ENCODE data around the gene SCO2. TPM values are rescaled to one million over a fixed set of nuclear protein-coding genes. Genes with fewer than 3 reads are reported as not detected.

The SCO2 gene
- total RNA-seq, 1 experiment from 2014 or later: 6.5 TPM

- intact Hi-C loops (cut with micrococcal nuclease; ENCODE audit: unreplicated experiment): no loop called here
Measured at GRCh38 chr22:50519151-50519550, 6.2 kb downstream of the SCO2 start.

GRCh38 chr22:50518606-50519005 is 6.8 kb downstream of the SCO2 start:
- no peaks in the 10 kb centered on the region for H3K9me3 ChIP-seq
- intact Hi-C loops (cut with micrococcal nuclease; ENCODE audit: unreplicated experiment): no loop called here
- no peak for TF ChIP-seq CTCF (IDR thresholded peaks at IDR 0.05; ENCODE audit: insufficient read depth in 1 of 2, low read depth in 1 of 2, low read length in 1 of 2, severe bottlenecking in 1 of 2, unreplicated experiment in 1 of 2)
- no peaks in the 10 kb centered on the region for H3K27me3 ChIP-seq (replicated peaks; ENCODE audit: control insufficient read depth, insufficient read depth, low read length)
- BruUV-seq (replicated peaks): no TSS peak
- Mint-ChIP-seq H3K36me3 (ENCODE audit: insufficient read depth, unreplicated experiment) (peaks cover 51% of the 10 kb centered on the region), H3K4me3 (ENCODE audit: unreplicated experiment) (no peak overlapping the region), H3K9me3 (ENCODE audit: unreplicated experiment) (no peaks in the 10 kb centered on the region), H3K4me1 (ENCODE audit: low read depth, unreplicated experiment) (no peaks in the 10 kb centered on the region), H3K27ac (ENCODE audit: unreplicated experiment) (no peak overlapping the region), H3K27me3 (ENCODE audit: insufficient read depth, unreplicated experiment) (no peaks in the 10 kb centered on the region)
- ChIA-PET POLR2A (no interaction called here), CTCF (no interaction called here)
- no peaks in the 10 kb centered on the region for H3K4me1 ChIP-seq
- H3K4me3 ChIP-seq (ENCODE audit: low read depth, low read length): no peak overlapping the region
- no peak for DNase-seq
- peaks cover 2% of the 10 kb centered on the region; the same call in 1 of the 2 replicates for H3K36me3 ChIP-seq (ENCODE audit: control insufficient read depth, insufficient read depth, low read length)

More at GRCh38 chr22:50519151-50519550, 6.2 kb downstream of the SCO2 start:
- H3K4me1 Mint-ChIP-seq (ENCODE audit: low read depth, unreplicated experiment): no peaks in the 10 kb centered on the region
- H3K27me3 Mint-ChIP-seq (ENCODE audit: insufficient read depth, unreplicated experiment): no peaks in the 10 kb centered on the region
- no peaks in the 10 kb centered on the region for H3K9me3 Mint-ChIP-seq (ENCODE audit: unreplicated experiment)
- no peak for TF ChIP-seq CTCF (IDR thresholded peaks at IDR 0.05; ENCODE audit: insufficient read depth in 1 of 2, low read depth in 1 of 2, low read length in 1 of 2, severe bottlenecking in 1 of 2, unreplicated experiment in 1 of 2)
- H3K9me3 ChIP-seq: no peaks in the 10 kb centered on the region
- no peak overlapping the region for H3K4me3 Mint-ChIP-seq (ENCODE audit: unreplicated experiment)
- DNase-seq: no peak
- H3K4me1 ChIP-seq: peaks cover 5% of the 10 kb centered on the region; the same call in 1 of the 2 replicates
- no peaks in the 10 kb centered on the region for H3K27me3 ChIP-seq (replicated peaks; ENCODE audit: control insufficient read depth, insufficient read depth, low read length)
- H3K4me3 ChIP-seq (ENCODE audit: low read depth, low read length): no peak overlapping the region
- ChIA-PET CTCF (interaction anchor here (0.6 kb wide), 1 partner anchor 153 kb away, joined by 3 read pairs; no protein-coding TSS in a partner anchor), POLR2A (no interaction called here)
- H3K36me3 Mint-ChIP-seq (ENCODE audit: insufficient read depth, unreplicated experiment): peaks cover 47% of the 10 kb centered on the region
- peaks cover 2% of the 10 kb centered on the region; the same call in 1 of the 2 replicates for H3K36me3 ChIP-seq (ENCODE audit: control insufficient read depth, insufficient read depth, low read length)
- H3K27ac Mint-ChIP-seq (ENCODE audit: unreplicated experiment): no peak overlapping the region
- BruUV-seq (replicated peaks): no TSS peak

GRCh38 chr22:50517495-50518260 is 7.7 kb downstream of the SCO2 start:
- CTCF ChIA-PET: interaction anchor here (0.5 kb wide), 1 partner anchor 9 kb away, joined by 4 read pairs; no protein-coding TSS in a partner anchor
- POLR2A ChIA-PET: no interaction called here

More at GRCh38 chr22:50517495-50518260, 7.7 kb downstream of the SCO2 start:
- no peak for DNase-seq
- H3K4me3 Mint-ChIP-seq (ENCODE audit: unreplicated experiment): no peak overlapping the region
- Histone ChIP-seq H3K4me1 (no peaks in the 10 kb centered on the region), H3K36me3 (ENCODE audit: control insufficient read depth, insufficient read depth, low read length) (peaks cover 2% of the 10 kb centered on the region; the same call in 1 of the 2 replicates), H3K4me3 (ENCODE audit: low read depth, low read length) (no peak overlapping the region), H3K9me3 (no peaks in the 10 kb centered on the region), H3K27me3 (replicated peaks; ENCODE audit: control insufficient read depth, insufficient read depth, low read length) (no peaks in the 10 kb centered on the region)
- intact Hi-C loops (cut with micrococcal nuclease; ENCODE audit: unreplicated experiment): no loop called here
- TF ChIP-seq CTCF (IDR thresholded peaks at IDR 0.05; ENCODE audit: insufficient read depth in 1 of 2, low read depth in 1 of 2, low read length in 1 of 2, severe bottlenecking in 1 of 2, unreplicated experiment in 1 of 2): no peak
- H3K27me3 Mint-ChIP-seq (ENCODE audit: insufficient read depth, unreplicated experiment): no peaks in the 10 kb centered on the region
- no peaks in the 10 kb centered on the region for H3K4me1 Mint-ChIP-seq (ENCODE audit: low read depth, unreplicated experiment)
- H3K27ac Mint-ChIP-seq (ENCODE audit: unreplicated experiment): no peak overlapping the region
- H3K9me3 Mint-ChIP-seq (ENCODE audit: unreplicated experiment): no peaks in the 10 kb centered on the region
- BruUV-seq (replicated peaks): no TSS peak
- H3K36me3 Mint-ChIP-seq (ENCODE audit: insufficient read depth, unreplicated experiment): peaks cover 59% of the 10 kb centered on the region

Measured in Caco-2 (cell line).